SK-N-SH (cell line): ENCODE results near the gene C11orf58. TPM values are rescaled to one million over a fixed set of nuclear protein-coding genes. Genes with fewer than 3 reads are reported as not detected.

Source experiments
- CTCF ChIA-PET: fragments of 300-600, 350-600 bp; formaldehyde crosslinking; extraction: SDS; loops from one replicate; lab custom pipeline; 2021; lab: Yijun Ruan, JAX
- POLR2A ChIA-PET: fragments of 350-600 bp; sonication (Branson Sonifier 250); formaldehyde crosslinking; extraction: SDS; loops from one replicate; lab custom pipeline; 2020; ENCODE audit warnings: antibody characterized with exemption, inconsistent platforms; lab: Yijun Ruan, JAX
- DNase-seq: peaks from one replicate; pipeline ENCODE4 v3.0.0; 2012
- H2AFZ ChIP-seq: fragments of 200-600 bp; sonication (generic); 2 replicates; pipeline ENCODE4 v1.8.1; 2016; ENCODE audit warnings: antibody characterized with exemption, mild to moderate bottlenecking, low read depth
- H3F3A ChIP-seq: fragments of 200-600 bp; sonication (generic); replicated peaks from 2 replicates; pipeline ENCODE3; 2016; ENCODE audit warnings: antibody characterized with exemption, mild to moderate bottlenecking; ENCODE audit not compliant: insufficient read depth
- H3K27ac ChIP-seq, 2 experiments: fragments of 200-500 bp in 1 of 2; fragments of 200-600 bp in 1 of 2; sonication (Bioruptor generic) in 1 of 2; sonication (generic), shearing (Covaris generic) in 1 of 2; 2 replicates each; pipeline versions ENCODE4 v1.5.1 to v1.6.1; 2014 to 2016; ENCODE audit warnings: low read depth in 2 of 2, inconsistent platforms in 1 of 2, low read length in 1 of 2, mild to moderate bottlenecking in 1 of 2, mixed read lengths in 1 of 2
- H3K27me3 ChIP-seq: fragments of 200-600 bp; sonication (generic), shearing (Covaris generic); 2 replicates; pipeline ENCODE4 v1.6.1; 2016; ENCODE audit warnings: mixed run types; ENCODE audit not compliant: insufficient read depth
- H3K36me3 ChIP-seq, 2 experiments: fragments of 200-500 bp in 1 of 2; fragments of 200-600 bp in 1 of 2; sonication (Bioruptor generic) in 1 of 2; sonication (generic) in 1 of 2; replicated peaks in 1 of 2; 2 replicates each; pipeline versions ENCODE3 to v1.5.1; 2014 to 2016; ENCODE audit warnings: low read length in 1 of 2, mild to moderate bottlenecking in 1 of 2; ENCODE audit not compliant: insufficient read depth in 2 of 2, control insufficient read depth in 1 of 2
- H3K4me1 ChIP-seq, 2 experiments: fragments of 200-500 bp in 1 of 2; fragments of 200-600 bp in 1 of 2; sonication (Bioruptor generic) in 1 of 2; sonication (generic), shearing (Covaris generic) in 1 of 2; 2 replicates each; pipeline versions ENCODE4 v1.5.1 to v1.6.1; 2014 to 2016; ENCODE audit warnings: low read depth in 1 of 2, low read length in 1 of 2, mixed run types in 1 of 2; ENCODE audit not compliant: insufficient read depth in 2 of 2, control insufficient read depth in 1 of 2
- H3K4me2 ChIP-seq: fragments of 200-600 bp; sonication (generic), shearing (Covaris generic); 2 replicates; pipeline ENCODE4 v1.6.1; 2017; ENCODE audit warnings: mixed run types
- H3K4me3 ChIP-seq, 2 experiments: fragments of 200-500 bp in 1 of 2; fragments of 200-600 bp in 1 of 2; sonication (Bioruptor generic) in 1 of 2; sonication (generic), shearing (Covaris generic) in 1 of 2; 2 replicates each; pipeline versions ENCODE4 v1.5.1 to v1.8.1; 2014 to 2016; ENCODE audit warnings: low read depth in 2 of 2, inconsistent platforms in 1 of 2, low read length in 1 of 2, mild to moderate bottlenecking in 1 of 2, mixed read lengths in 1 of 2, moderate library complexity in 1 of 2
- H3K79me2 ChIP-seq: fragments of 200-600 bp; sonication (generic); 2 replicates; pipeline ENCODE4 v1.8.1; 2017; ENCODE audit warnings: mild to moderate bottlenecking; ENCODE audit not compliant: insufficient read depth
- H3K9ac ChIP-seq: fragments of 200-600 bp; sonication (generic); 2 replicates; pipeline ENCODE4 v1.6.1; 2017; ENCODE audit warnings: mixed run types
- H3K9me2 ChIP-seq: fragments of 200-600 bp; sonication (generic); 2 replicates; pipeline ENCODE4 v1.6.1; 2017; ENCODE audit warnings: mixed run types
- H3K9me3 ChIP-seq: fragments of 200-600 bp; sonication (generic); 2 replicates; pipeline ENCODE4 v1.6.1; 2017; ENCODE audit warnings: mixed run types, mild to moderate bottlenecking, moderate library complexity
- H4K20me1 ChIP-seq: fragments of 200-600 bp; sonication (generic); 2 replicates; pipeline ENCODE4 v1.6.1; 2017; ENCODE audit warnings: mild to moderate bottlenecking, mixed run types; ENCODE audit not compliant: insufficient read depth
- ELF1 ChIP-seq: IDR thresholded peaks from 2 replicates; pipeline ENCODE4 v1.4.0; 2012
- EZH2phosphoT487 ChIP-seq: fragments of 200-600 bp; sonication (generic); IDR thresholded peaks from 2 replicates; pipeline ENCODE4 v1.6.1; 2017; ENCODE audit warnings: low read depth, mixed run types, mild to moderate bottlenecking, antibody characterized with exemption, moderate library complexity, borderline replicate concordance
- FOXJ3 ChIP-seq: sonication (generic); formaldehyde crosslinking; IDR thresholded peaks from 2 replicates; pipeline ENCODE4 v1.5.1; 2020; ENCODE audit warnings: mild to moderate bottlenecking, missing genetic modification reagents
- FOXM1 ChIP-seq: IDR thresholded peaks from 2 replicates; pipeline ENCODE4 v1.4.0; 2012; ENCODE audit warnings: low read depth, mild to moderate bottlenecking
- GATA2 ChIP-seq: sonication (generic); formaldehyde crosslinking; IDR thresholded peaks from 2 replicates; pipeline ENCODE4 v1.5.0; 2020; ENCODE audit warnings: mild to moderate bottlenecking, missing genetic modification reagents
- JUND ChIP-seq: IDR thresholded peaks from 2 replicates; pipeline ENCODE4 v1.4.0; 2012
- MAX ChIP-seq: IDR thresholded peaks from 2 replicates; pipeline ENCODE4 v1.4.0; 2012; ENCODE audit warnings: low read depth
- MEF2A ChIP-seq: IDR thresholded peaks from 2 replicates; pipeline ENCODE4 v1.4.0; 2012; ENCODE audit warnings: low read depth, borderline replicate concordance
- NRF1 ChIP-seq: IDR thresholded peaks from 2 replicates; pipeline ENCODE4 v1.6.1; 2012; ENCODE audit warnings: low read depth, mild to moderate bottlenecking, low read length
- PBX3 ChIP-seq: IDR thresholded peaks from 2 replicates; pipeline ENCODE4; 2012
- REST ChIP-seq: IDR thresholded peaks from 2 replicates; pipeline ENCODE4 v1.6.1; 2012; ENCODE audit warnings: mild to moderate bottlenecking, low read depth, low read length, moderate library complexity
- SIN3A ChIP-seq: IDR thresholded peaks from 2 replicates; pipeline ENCODE4 v1.6.1; 2012; ENCODE audit warnings: low read depth, mild to moderate bottlenecking, low read length, moderate library complexity, borderline replicate concordance
- SMC3 ChIP-seq: IDR thresholded peaks from 2 replicates; pipeline ENCODE4 v1.6.1; 2012; ENCODE audit warnings: low read depth, low read length, improper control_type of control experiment
- TAF1 ChIP-seq: IDR thresholded peaks from 2 replicates; pipeline ENCODE4 v1.6.1; 2012; ENCODE audit warnings: low read depth, mild to moderate bottlenecking, low read length, moderate library complexity, borderline replicate concordance
- USF2 ChIP-seq: fragments of 150-350 bp; IDR thresholded peaks from 2 replicates; pipeline ENCODE4 v1.6.1; 2017; ENCODE audit warnings: antibody characterized with exemption, low read length, low read depth, borderline replicate concordance
- ZBTB33 ChIP-seq: IDR thresholded peaks from 2 replicates; pipeline ENCODE4 v1.4.0; 2012; ENCODE audit warnings: low read depth, borderline replicate concordance
- WGBS: methylation state at CpG from one replicate; pipeline ENCODE4 v1.1.6; 2017; ENCODE audit warnings: low lambda C conversion rate; 5-methylcytosine and 5-hydroxymethylcytosine counted together
- polyA plus RNA-seq, 3 experiments: library from polyadenylated mRNA; depleted of rRNA; stranded (reverse); fragments of >200 nt; gene quantifications; 2 replicates each; pipeline ENCODE4 v1.2.3, GENCODE V29; 2012

C11orf58 gene
- polyA plus RNA-seq, 1 of the 3 experiments (the other 2 are of a cell fraction): 150 TPM

- Histone ChIP-seq H4K20me1 (no peaks in the 10 kb centered on the region), H3K9me3 (no peaks in the 10 kb centered on the region), H3K9me2 (no peaks in the 10 kb centered on the region), H3K27ac (no peak overlapping the region), H3K4me3 (no peak overlapping the region), H3K27me3 (no peaks in the 10 kb centered on the region), H3K4me2 (no peak overlapping the region), H2AFZ (no peak overlapping the region), H3F3A (peaks cover 13% of the 10 kb centered on the region), H3K4me1 (peaks cover 5 to 11% of the 10 kb centered on the region in 2 experiments; a peak in 2 of 4 replicates), H3K36me3 (no peaks in the 10 kb centered on the region), H3K79me2 (no peaks in the 10 kb centered on the region), H3K9ac (no peak overlapping the region)
- 82% methylated on average over 16 of the region's 22 CpGs for WGBS
- CTCF ChIA-PET: interaction anchor here (1.0 to 6.3 kb wide), 7 partner anchors 7 to 1875 kb away, joined by 3 to 46 read pairs (median 14); partner anchors contain the start of gene C11orf58
- POLR2A ChIA-PET: no interaction called here
- DNase-seq: no peak
- TF ChIP-seq TAF1 (no peak), PBX3 (no peak), NRF1 (no peak), REST (no peak), JUND (no peak), SMC3 (no peak), FOXM1 (no peak), ELF1 (no peak), USF2 (no peak), ZBTB33 (no peak), GATA2 (CRISPR knock-in tag) (no peak), EZH2phosphoT487 (no peak), FOXJ3 (CRISPR knock-in tag) (no peak), MEF2A (no peak), MAX (no peak), SIN3A (no peak)
Observed at GRCh38 chr11:16783321-16783801, 44.9 kb downstream of the C11orf58 start.
